Body of pancreas (tissue), 4 donors: Measurements from ENCODE around the gene KRT12.

Experiments
- POLR2A ChIP-seq, 3 donors: fragments of 450-650 bp; IDR thresholded peaks; one replicate each; pipeline ENCODE4 v1.6.1; 2016; ENCODE audit warnings: antibody characterized with exemption in 3 of 3, mild to moderate bottlenecking in 2 of 3
- TF ChIP-seq, protein P1 (sequence below), 7 experiments: fragments of 450-650 bp in 4 of 7; fragments of 200-600 bp in 3 of 7; sonication (generic) in 3 of 7; IDR thresholded peaks; one replicate each; pipeline ENCODE4 v1.5.1; 2016 to 2019; ENCODE audit warnings: antibody characterized with exemption in 7 of 7

DNA sequence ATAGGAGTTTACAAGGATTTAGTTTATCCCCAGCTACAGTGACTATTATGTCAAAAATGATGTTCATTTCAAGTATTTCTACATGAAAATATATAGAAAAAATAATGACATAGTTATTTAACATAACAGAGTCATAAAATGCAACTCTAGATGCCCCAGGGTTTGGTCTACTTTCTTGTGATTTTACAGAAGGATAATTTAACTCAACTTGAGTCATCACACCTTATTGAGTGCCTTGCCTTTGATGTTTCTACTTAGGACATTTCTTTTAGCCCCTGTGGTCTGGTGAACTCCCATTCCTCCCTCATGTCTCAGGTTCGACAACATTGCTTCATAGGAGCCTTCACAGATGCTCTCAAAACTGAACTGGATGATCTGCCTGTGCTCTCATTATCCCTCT is 16.0 kb upstream of the KRT12 start:
- TF ChIP-seq, protein P1, sequence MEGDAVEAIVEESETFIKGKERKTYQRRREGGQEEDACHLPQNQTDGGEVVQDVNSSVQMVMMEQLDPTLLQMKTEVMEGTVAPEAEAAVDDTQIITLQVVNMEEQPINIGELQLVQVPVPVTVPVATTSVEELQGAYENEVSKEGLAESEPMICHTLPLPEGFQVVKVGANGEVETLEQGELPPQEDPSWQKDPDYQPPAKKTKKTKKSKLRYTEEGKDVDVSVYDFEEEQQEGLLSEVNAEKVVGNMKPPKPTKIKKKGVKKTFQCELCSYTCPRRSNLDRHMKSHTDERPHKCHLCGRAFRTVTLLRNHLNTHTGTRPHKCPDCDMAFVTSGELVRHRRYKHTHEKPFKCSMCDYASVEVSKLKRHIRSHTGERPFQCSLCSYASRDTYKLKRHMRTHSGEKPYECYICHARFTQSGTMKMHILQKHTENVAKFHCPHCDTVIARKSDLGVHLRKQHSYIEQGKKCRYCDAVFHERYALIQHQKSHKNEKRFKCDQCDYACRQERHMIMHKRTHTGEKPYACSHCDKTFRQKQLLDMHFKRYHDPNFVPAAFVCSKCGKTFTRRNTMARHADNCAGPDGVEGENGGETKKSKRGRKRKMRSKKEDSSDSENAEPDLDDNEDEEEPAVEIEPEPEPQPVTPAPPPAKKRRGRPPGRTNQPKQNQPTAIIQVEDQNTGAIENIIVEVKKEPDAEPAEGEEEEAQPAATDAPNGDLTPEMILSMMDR (IDR thresholded peaks at IDR 0.05): no peak
- no peak for TF ChIP-seq POLR2A (IDR thresholded peaks at IDR 0.05)
